ENCODE results near the gene DOCK3. TPM values are rescaled to one million over a fixed set of nuclear protein-coding genes. Genes with fewer than 3 reads are reported as not detected.
"Not testable (repeated sequence)": the region's sequence is repeated elsewhere in the genome, so short reads cannot be mapped to it uniquely, and the experiment has no call there.

Gene DOCK3
- polyA plus RNA-seq, 4 donors: 1.1 to 1.6 (median 1.4) TPM

GRCh38 chr3:51052562-51052961 is 377.8 kb downstream of the DOCK3 start:
- no peak for DNase-seq (ENCODE audit: low read depth in 4 of 4, low spot score in 3 of 4)

GRCh38 chr3:51057121-51057520 is 382.4 kb downstream of the DOCK3 start:
- no peak for DNase-seq (ENCODE audit: low read depth in 4 of 4, low spot score in 3 of 4)

- DNase-seq (ENCODE audit: low read depth in 4 of 4, low spot score in 3 of 4): no peak
Observed at GRCh38 chr3:51063053-51063452, 388.3 kb downstream of the DOCK3 start.

GRCh38 chr3:51075221-51075775 is 400.6 kb downstream of the DOCK3 start:
- no peak for DNase-seq (ENCODE audit: low read depth in 4 of 4, low spot score in 3 of 4)

- no peak for DNase-seq (ENCODE audit: low read depth in 4 of 4, low spot score in 3 of 4)
Observed at GRCh38 chr3:51082363-51082762, 407.6 kb downstream of the DOCK3 start.

GRCh38 chr3:51083490-51083889 is 408.8 kb downstream of the DOCK3 start:
- no peak for DNase-seq (ENCODE audit: low read depth in 4 of 4, low spot score in 3 of 4)

GRCh38 chr3:51092141-51092540 is 417.4 kb downstream of the DOCK3 start:
- DNase-seq (ENCODE audit: low read depth in 4 of 4, low spot score in 3 of 4): not testable (repeated sequence)

GRCh38 chr3:51094838-51095237 is 420.1 kb downstream of the DOCK3 start:
- not testable (repeated sequence) for DNase-seq (ENCODE audit: low read depth in 4 of 4, low spot score in 3 of 4)

- DNase-seq (ENCODE audit: low read depth in 4 of 4, low spot score in 3 of 4): peak; percentile 13 to 38 (median 32)
Observed at GRCh38 chr3:51099794-51100535, 425.2 kb downstream of the DOCK3 start.

GRCh38 chr3:51100536-51100851 is 425.8 kb downstream of the DOCK3 start:
- no peak for DNase-seq (ENCODE audit: low read depth in 4 of 4, low spot score in 3 of 4)

GRCh38 chr3:51102396-51102795 is 427.7 kb downstream of the DOCK3 start:
- DNase-seq (ENCODE audit: low read depth in 4 of 4, low spot score in 3 of 4): no peak

GRCh38 chr3:51106242-51106876 is 431.6 kb downstream of the DOCK3 start:
- DNase-seq (ENCODE audit: low read depth in 4 of 4, low spot score in 3 of 4): no peak

GRCh38 chr3:51110586-51110985 is 435.9 kb downstream of the DOCK3 start:
- DNase-seq (ENCODE audit: low read depth in 4 of 4, low spot score in 3 of 4): no peak

- no peak for DNase-seq (ENCODE audit: low read depth in 4 of 4, low spot score in 3 of 4)
Observed at GRCh38 chr3:51122944-51123343, 448.2 kb downstream of the DOCK3 start.

- no peak for DNase-seq (ENCODE audit: low read depth in 4 of 4, low spot score in 3 of 4)
Observed at GRCh38 chr3:51123531-51123930, 448.8 kb downstream of the DOCK3 start.

- not testable (repeated sequence) for DNase-seq (ENCODE audit: low read depth in 4 of 4, low spot score in 3 of 4)
Observed at GRCh38 chr3:51131607-51132006, 456.9 kb downstream of the DOCK3 start.

GRCh38 chr3:51137715-51138114 is 463.0 kb downstream of the DOCK3 start:
- DNase-seq (ENCODE audit: low read depth in 4 of 4, low spot score in 3 of 4): no peak

- no peak for DNase-seq (ENCODE audit: low read depth in 4 of 4, low spot score in 3 of 4)
Observed at GRCh38 chr3:51139616-51140015, 464.9 kb downstream of the DOCK3 start.

- no peak for DNase-seq (ENCODE audit: low read depth in 4 of 4, low spot score in 3 of 4)
Observed at GRCh38 chr3:51141573-51141972, 466.8 kb downstream of the DOCK3 start.

GRCh38 chr3:51145811-51146585 is 471.3 kb downstream of the DOCK3 start:
- no peak for DNase-seq (ENCODE audit: low read depth in 4 of 4, low spot score in 3 of 4)

GRCh38 chr3:51146781-51147180 is 472.1 kb downstream of the DOCK3 start:
- DNase-seq (ENCODE audit: low read depth in 4 of 4, low spot score in 3 of 4): no peak
